ENCODE measurements around the gene RNF141.
A peak's percentile ranks its signal among the peaks of the same experiment; 100 is the strongest.

Gene RNF141

DNA sequence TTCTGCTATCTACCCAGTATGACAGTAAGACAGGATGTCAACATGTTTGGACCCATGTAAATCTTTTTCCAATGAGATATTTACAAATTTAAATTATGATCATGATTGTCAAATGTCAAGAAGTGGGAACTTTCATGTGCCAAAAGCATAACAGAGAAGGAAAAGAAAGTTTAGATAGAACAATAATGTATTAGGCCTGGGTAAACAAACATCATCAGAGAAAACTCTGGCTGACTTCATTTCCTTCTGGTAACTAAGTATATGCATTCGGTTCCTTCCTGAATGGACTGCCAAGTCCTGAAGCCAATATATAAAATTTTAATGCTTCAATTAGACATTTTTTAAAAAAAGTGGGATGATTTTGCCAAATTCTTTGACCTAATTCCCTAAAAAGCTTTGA lies 16.5 kb downstream of the RNF141 start:
- TF ChIP-seq, protein P1, sequence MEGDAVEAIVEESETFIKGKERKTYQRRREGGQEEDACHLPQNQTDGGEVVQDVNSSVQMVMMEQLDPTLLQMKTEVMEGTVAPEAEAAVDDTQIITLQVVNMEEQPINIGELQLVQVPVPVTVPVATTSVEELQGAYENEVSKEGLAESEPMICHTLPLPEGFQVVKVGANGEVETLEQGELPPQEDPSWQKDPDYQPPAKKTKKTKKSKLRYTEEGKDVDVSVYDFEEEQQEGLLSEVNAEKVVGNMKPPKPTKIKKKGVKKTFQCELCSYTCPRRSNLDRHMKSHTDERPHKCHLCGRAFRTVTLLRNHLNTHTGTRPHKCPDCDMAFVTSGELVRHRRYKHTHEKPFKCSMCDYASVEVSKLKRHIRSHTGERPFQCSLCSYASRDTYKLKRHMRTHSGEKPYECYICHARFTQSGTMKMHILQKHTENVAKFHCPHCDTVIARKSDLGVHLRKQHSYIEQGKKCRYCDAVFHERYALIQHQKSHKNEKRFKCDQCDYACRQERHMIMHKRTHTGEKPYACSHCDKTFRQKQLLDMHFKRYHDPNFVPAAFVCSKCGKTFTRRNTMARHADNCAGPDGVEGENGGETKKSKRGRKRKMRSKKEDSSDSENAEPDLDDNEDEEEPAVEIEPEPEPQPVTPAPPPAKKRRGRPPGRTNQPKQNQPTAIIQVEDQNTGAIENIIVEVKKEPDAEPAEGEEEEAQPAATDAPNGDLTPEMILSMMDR (IDR thresholded peaks at IDR 0.05), result no peak
- H3K4me3 ChIP-seq, result no peak overlapping the region
- peaks cover 21 to 49% (median 39%) of the 10 kb centered on the region in 3 donors for H3K36me3 ChIP-seq
- H3K9me3 ChIP-seq, result no peaks in the 10 kb centered on the region
- intact Hi-C loops (cut with DNase I; ENCODE audit: low total_unique reads), result no loop called here
- DNase-seq, result no peak
- no peak overlapping the region for H3K27ac ChIP-seq
- H3K4me1 ChIP-seq, result peaks cover 0 to 51% (median 11%) of the 10 kb centered on the region in 4 donors
- H3K27me3 ChIP-seq, result no peaks in the 10 kb centered on the region

DNA sequence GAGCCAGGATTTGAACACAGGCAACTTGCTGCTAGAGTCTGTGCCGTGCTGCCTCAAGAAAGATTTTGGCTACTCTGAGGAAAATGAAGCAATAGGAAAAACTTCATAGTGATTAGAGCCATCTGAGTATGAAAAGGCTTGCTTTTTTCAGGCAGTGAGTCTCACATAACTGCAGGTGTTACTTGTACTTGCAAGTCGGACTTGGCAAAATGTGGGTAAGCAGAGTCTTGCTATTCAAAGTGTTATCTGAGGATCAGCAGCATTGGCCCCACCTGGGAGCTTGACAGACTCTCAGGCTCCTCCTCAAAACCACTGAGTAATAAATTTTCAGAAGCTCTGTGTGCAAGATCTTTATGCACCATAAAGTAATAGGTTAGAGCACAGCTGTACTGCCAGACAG lies 18.1 kb downstream of the RNF141 start:
- intact Hi-C loops (cut with DNase I; ENCODE audit: low total_unique reads), result no loop called here
- Histone ChIP-seq H3K9me3 (no peaks in the 10 kb centered on the region), H3K4me3 (no peak overlapping the region), H3K27ac (peak overlapping the region; percentile 55 to 60), H3K4me1 (peaks cover 0 to 43% (median 11%) of the 10 kb centered on the region in 4 donors), H3K27me3 (no peaks in the 10 kb centered on the region), H3K36me3 (peaks cover 23 to 55% (median 29%) of the 10 kb centered on the region in 3 donors)
- DNase-seq, result no peak
- TF ChIP-seq, protein P1 (IDR thresholded peaks at IDR 0.05), result no peak

DNA sequence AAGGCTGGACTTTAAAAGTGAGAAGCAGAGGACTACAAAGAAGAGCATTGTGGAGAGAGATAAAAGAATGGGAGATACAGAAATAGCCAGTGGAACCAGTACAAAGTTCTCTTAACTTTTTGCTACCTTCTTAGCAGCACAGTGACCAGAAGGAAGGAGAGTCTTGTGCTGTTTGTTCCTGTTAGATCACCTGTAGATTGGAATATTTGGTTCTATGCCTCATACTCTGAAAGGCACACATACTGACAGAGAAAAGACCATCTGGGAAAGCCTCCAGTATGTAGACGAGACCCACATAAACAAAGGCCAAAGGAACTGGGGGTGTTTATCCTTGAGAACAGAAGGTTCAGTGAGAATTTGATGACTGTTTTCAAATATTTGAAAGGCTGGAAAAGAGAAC lies 18.7 kb downstream of the RNF141 start:
- no peaks in the 10 kb centered on the region for H3K9me3 ChIP-seq
- H3K27ac ChIP-seq, result peak overlapping the region; percentile 55 to 60
- intact Hi-C loops (cut with DNase I; ENCODE audit: low total_unique reads), result no loop called here
- H3K36me3 ChIP-seq, result peaks cover 23 to 55% (median 29%) of the 10 kb centered on the region in 3 donors
- TF ChIP-seq, protein P1 (IDR thresholded peaks at IDR 0.05), result no peak
- no peaks in the 10 kb centered on the region for H3K27me3 ChIP-seq
- H3K4me3 ChIP-seq, result no peak overlapping the region
- H3K4me1 ChIP-seq, result peaks cover 0 to 36% (median 7%) of the 10 kb centered on the region in 4 donors
- DNase-seq, result no peak

DNA sequence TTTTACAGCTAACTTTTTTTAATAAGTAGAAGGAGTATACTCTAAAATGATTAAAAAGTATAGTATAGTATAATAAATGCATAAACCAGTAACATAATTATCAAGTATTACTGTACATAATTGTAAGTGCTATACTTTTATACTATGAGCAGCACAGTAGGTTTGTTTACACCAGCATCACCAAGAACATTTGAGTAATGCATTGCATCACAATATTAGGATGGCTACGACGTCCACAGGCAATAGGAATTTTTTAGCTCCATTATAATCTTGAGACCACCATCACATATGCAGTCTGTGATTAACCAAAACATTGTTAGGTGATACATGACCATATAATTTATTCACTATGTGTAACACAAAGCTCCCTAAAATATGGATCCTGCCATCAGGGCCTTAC lies 20.4 kb downstream of the RNF141 start:
- Histone ChIP-seq H3K27me3 (no peaks in the 10 kb centered on the region), H3K36me3 (peaks cover 15 to 55% (median 29%) of the 10 kb centered on the region in 3 donors), H3K9me3 (no peaks in the 10 kb centered on the region), H3K4me1 (peaks cover 0 to 36% (median 8%) of the 10 kb centered on the region in 4 donors), H3K4me3 (no peak overlapping the region), H3K27ac (no peak overlapping the region)
- no peak for DNase-seq
- intact Hi-C loops (cut with DNase I; ENCODE audit: low total_unique reads), result no loop called here
- TF ChIP-seq, protein P1 (IDR thresholded peaks at IDR 0.05), result no peak

DNA sequence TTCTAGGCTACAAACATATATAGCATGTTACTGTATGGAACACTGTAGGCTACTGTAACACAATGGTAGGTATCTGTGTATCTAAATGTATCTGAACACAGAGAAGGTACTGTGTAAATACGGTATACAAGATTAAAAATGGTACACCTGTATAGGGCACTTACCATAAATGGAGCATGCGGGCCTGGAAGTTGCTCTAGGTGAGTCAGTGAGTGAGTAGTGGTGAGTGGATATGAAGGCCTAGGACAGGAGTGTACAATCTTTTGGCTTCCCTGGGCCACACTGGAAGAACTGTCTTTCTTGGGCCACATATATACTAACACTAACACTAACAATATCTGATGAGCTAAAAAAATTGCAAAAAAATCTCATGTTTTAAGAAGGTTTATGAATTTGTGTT lies 21.4 kb downstream of the RNF141 start:
- intact Hi-C loops (cut with DNase I; ENCODE audit: low total_unique reads), result no loop called here
- no peak for DNase-seq
- peaks cover 12 to 46% (median 22%) of the 10 kb centered on the region in 3 donors for H3K36me3 ChIP-seq
- H3K9me3 ChIP-seq, result no peaks in the 10 kb centered on the region
- H3K27ac ChIP-seq, result no peak overlapping the region
- no peak overlapping the region for H3K4me3 ChIP-seq
- TF ChIP-seq, protein P1 (IDR thresholded peaks at IDR 0.05), result no peak
- H3K27me3 ChIP-seq, result no peaks in the 10 kb centered on the region
- H3K4me1 ChIP-seq, result peaks cover 0 to 46% (median 11%) of the 10 kb centered on the region in 4 donors

DNA sequence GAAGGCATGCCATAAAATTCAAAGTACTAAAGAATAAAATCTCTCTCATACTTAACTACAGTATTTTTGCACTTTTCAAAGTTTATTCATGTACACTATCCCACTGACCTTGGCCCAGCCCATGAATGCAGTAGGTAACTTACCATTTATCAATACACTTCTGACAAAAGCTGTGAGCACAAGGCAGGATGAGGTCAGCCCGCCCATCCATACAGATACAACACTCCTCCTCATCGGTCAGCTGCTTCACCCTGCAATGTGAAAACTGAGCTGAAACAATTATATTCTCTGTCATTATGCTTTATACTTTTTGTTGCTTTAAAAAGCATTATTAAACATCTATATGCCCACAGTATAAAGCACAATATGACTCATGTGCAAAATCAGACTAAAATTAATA lies 22.1 kb downstream of the RNF141 start:
- intact Hi-C loops (cut with DNase I; ENCODE audit: low total_unique reads), result no loop called here
- peaks cover 7 to 39% (median 18%) of the 10 kb centered on the region in 3 donors for H3K36me3 ChIP-seq
- no peak overlapping the region for H3K4me3 ChIP-seq
- no peak overlapping the region for H3K27ac ChIP-seq
- H3K4me1 ChIP-seq, result peaks cover 0 to 53% (median 13%) of the 10 kb centered on the region in 4 donors
- DNase-seq, result no peak
- TF ChIP-seq, protein P1 (IDR thresholded peaks at IDR 0.05), result no peak
- no peaks in the 10 kb centered on the region for H3K27me3 ChIP-seq
- no peaks in the 10 kb centered on the region for H3K9me3 ChIP-seq

All from tibial artery (tissue), 4 donors.